Measurements from ENCODE around the gene GAPDH.

Gene GAPDH

GRCh38 chr12:6507102-6507998 is 27.0 kb upstream of the GAPDH start:
- no peak overlapping the region for H3K9ac ChIP-seq (ENCODE audit: low read length)
- H3K36me3 ChIP-seq (ENCODE audit: insufficient read depth, low read length), result peaks cover 21% of the 10 kb centered on the region
- no peak overlapping the region for H3K27ac ChIP-seq (ENCODE audit: low read depth, low read length)
- H3K27me3 ChIP-seq (ENCODE audit: control insufficient read depth in 1 of 2, insufficient read depth in 2 of 2, low read length in 2 of 2), result no peaks in the 10 kb centered on the region
- no peak overlapping the region for H3K4me3 ChIP-seq (ENCODE audit: low read depth in 1 of 2, low read length in 2 of 2)
- no peaks in the 10 kb centered on the region for H3K9me3 ChIP-seq (ENCODE audit: low read length)
- H3K4me1 ChIP-seq (ENCODE audit: insufficient read depth, low read length), result no peaks in the 10 kb centered on the region

GRCh38 chr12:6508087-6508486 is 26.2 kb upstream of the GAPDH start:
- H3K36me3 ChIP-seq (ENCODE audit: insufficient read depth, low read length), result peaks cover 29% of the 10 kb centered on the region
- no peaks in the 10 kb centered on the region for H3K4me1 ChIP-seq (ENCODE audit: insufficient read depth, low read length)
- no peaks in the 10 kb centered on the region for H3K27me3 ChIP-seq (ENCODE audit: control insufficient read depth in 1 of 2, insufficient read depth in 2 of 2, low read length in 2 of 2)

DNA sequence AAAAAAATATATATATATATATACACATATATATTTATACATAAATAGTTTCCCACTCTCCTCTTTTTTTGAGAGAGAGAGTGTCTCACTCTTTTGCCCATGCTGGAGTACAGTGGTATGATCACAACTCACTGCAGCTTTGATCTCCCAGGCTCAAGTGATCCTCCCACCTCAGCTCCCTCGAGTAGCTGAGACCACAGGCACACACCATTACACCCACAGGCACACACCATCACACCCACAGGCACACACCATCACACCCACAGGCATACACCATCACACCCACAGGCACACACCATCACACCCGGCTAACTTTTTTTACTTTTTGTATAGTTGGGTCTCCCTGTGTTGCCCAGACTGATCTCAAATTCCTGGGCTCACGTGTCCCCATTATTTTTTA is 14.1 kb upstream of the GAPDH start:
- no peaks in the 10 kb centered on the region for H3K27me3 ChIP-seq (ENCODE audit: control insufficient read depth in 1 of 2, insufficient read depth in 2 of 2, low read length in 2 of 2)
- H3K9ac ChIP-seq (ENCODE audit: low read length), result no peak overlapping the region
- no peaks in the 10 kb centered on the region for H3K4me1 ChIP-seq (ENCODE audit: insufficient read depth, low read length)
- no peak overlapping the region for H3K27ac ChIP-seq (ENCODE audit: low read depth, low read length)
- H3K9me3 ChIP-seq (ENCODE audit: low read length), result no peaks in the 10 kb centered on the region
- H3K36me3 ChIP-seq (ENCODE audit: insufficient read depth, low read length), result peaks cover 65% of the 10 kb centered on the region
- no peak overlapping the region for H3K4me3 ChIP-seq (ENCODE audit: low read depth in 1 of 2, low read length in 2 of 2)

More at GRCh38 chr12:6508087-6508486, 26.2 kb upstream of the GAPDH start:
- Histone ChIP-seq H3K4me3 (ENCODE audit: low read depth in 1 of 2, low read length in 2 of 2) (no peak overlapping the region), H3K27ac (ENCODE audit: low read depth, low read length) (no peak overlapping the region), H3K9me3 (ENCODE audit: low read length) (no peaks in the 10 kb centered on the region), H3K9ac (ENCODE audit: low read length) (no peak overlapping the region)

DNA sequence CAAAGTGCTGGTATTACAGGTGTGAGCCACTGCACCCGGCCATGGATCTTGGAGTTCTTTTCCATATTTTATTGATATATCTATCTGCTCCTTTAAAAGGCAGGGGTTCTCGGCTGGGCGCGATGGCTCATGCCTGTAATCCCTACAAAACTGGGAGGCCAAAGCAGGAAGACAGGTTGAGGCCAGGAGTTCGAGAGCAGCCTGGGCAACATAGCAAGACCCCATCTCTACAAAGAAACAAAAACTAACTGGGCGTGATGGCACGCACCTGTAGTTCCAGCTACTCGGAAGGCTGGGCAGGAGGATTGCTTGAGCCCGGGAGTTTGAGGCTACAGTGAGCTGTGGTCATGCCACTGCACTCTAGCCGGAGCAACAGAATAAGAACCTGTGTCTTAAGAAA is 12.1 kb upstream of the GAPDH start:
- Histone ChIP-seq H3K27me3 (ENCODE audit: control insufficient read depth in 1 of 2, insufficient read depth in 2 of 2, low read length in 2 of 2) (no peaks in the 10 kb centered on the region), H3K9ac (ENCODE audit: low read length) (no peak overlapping the region), H3K4me1 (ENCODE audit: insufficient read depth, low read length) (no peaks in the 10 kb centered on the region), H3K27ac (ENCODE audit: low read depth, low read length) (no peak overlapping the region), H3K36me3 (ENCODE audit: insufficient read depth, low read length) (peaks cover 71% of the 10 kb centered on the region), H3K9me3 (ENCODE audit: low read length) (no peaks in the 10 kb centered on the region), H3K4me3 (ENCODE audit: low read depth in 1 of 2, low read length in 2 of 2) (no peak overlapping the region)

DNA sequence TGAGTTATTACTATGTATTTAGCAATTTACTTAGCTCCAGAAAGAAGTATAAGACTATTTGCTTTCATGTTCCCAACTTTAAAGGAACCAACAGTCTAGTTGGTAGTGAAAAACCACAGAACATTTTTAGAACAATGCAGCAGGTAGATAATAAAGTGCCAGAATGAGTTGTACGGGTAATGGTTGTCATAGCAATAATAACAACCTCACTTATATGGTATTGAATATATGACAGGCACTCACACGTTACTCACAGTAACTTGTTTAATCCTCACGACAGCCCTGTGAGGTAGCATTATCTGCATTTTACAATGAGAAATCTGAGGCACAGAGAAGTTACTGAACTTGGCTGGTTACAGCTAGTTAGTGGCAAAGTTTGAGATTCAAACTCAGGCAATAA is 10.6 kb upstream of the GAPDH start:
- Histone ChIP-seq H3K9me3 (ENCODE audit: low read length) (no peaks in the 10 kb centered on the region), H3K27ac (ENCODE audit: low read depth, low read length) (no peak overlapping the region), H3K4me1 (ENCODE audit: insufficient read depth, low read length) (no peaks in the 10 kb centered on the region), H3K27me3 (ENCODE audit: control insufficient read depth in 1 of 2, insufficient read depth in 2 of 2, low read length in 2 of 2) (no peaks in the 10 kb centered on the region), H3K36me3 (ENCODE audit: insufficient read depth, low read length) (peaks cover 78% of the 10 kb centered on the region), H3K4me3 (ENCODE audit: low read depth in 1 of 2, low read length in 2 of 2) (no peak overlapping the region), H3K9ac (ENCODE audit: low read length) (no peak overlapping the region)

- no peaks in the 10 kb centered on the region for H3K9me3 ChIP-seq (ENCODE audit: low read length)
- no peaks in the 10 kb centered on the region for H3K4me1 ChIP-seq (ENCODE audit: insufficient read depth, low read length)
- peaks cover 82% of the 10 kb centered on the region for H3K36me3 ChIP-seq (ENCODE audit: insufficient read depth, low read length)
- H3K9ac ChIP-seq (ENCODE audit: low read length), result no peak overlapping the region
- no peak overlapping the region for H3K27ac ChIP-seq (ENCODE audit: low read depth, low read length)
- no peak overlapping the region for H3K4me3 ChIP-seq (ENCODE audit: low read depth in 1 of 2, low read length in 2 of 2)
- H3K27me3 ChIP-seq (ENCODE audit: control insufficient read depth in 1 of 2, insufficient read depth in 2 of 2, low read length in 2 of 2), result no peaks in the 10 kb centered on the region
These were observed 9.7 kb upstream of the GAPDH start for GRCh38 chr12:6524648-6525047.

DNA sequence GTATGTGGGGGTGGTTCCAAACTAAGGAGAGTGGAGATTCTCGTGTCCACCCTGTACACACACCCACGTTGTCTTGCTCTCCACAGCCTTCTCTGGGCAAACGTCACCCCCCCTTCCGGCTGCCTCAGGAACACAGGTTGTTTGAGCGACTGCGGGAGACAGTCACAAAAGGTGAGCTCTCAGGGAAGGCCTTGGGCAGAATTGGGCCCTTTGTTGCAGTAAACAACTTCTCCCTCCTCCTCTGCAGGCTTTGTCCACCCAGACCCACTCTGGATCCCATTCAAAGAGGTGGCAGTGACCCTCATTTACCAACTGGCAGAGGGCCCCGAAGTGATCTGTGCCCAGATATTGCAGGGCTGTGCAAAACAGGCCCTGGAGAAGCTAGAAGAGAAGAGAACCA is 8.1 kb upstream of the GAPDH start:
- no peaks in the 10 kb centered on the region for H3K9me3 ChIP-seq (ENCODE audit: low read length)
- H3K27me3 ChIP-seq (ENCODE audit: control insufficient read depth in 1 of 2, insufficient read depth in 2 of 2, low read length in 2 of 2), result no peaks in the 10 kb centered on the region
- H3K4me1 ChIP-seq (ENCODE audit: insufficient read depth, low read length), result no peaks in the 10 kb centered on the region
- H3K4me3 ChIP-seq (ENCODE audit: low read depth in 1 of 2, low read length in 2 of 2), result no peak overlapping the region
- H3K36me3 ChIP-seq (ENCODE audit: insufficient read depth, low read length), result peaks cover 92% of the 10 kb centered on the region
- no peak overlapping the region for H3K27ac ChIP-seq (ENCODE audit: low read depth, low read length)
- no peak overlapping the region for H3K9ac ChIP-seq (ENCODE audit: low read length)

GRCh38 chr12:6526766-6527525 is 7.4 kb upstream of the GAPDH start:
- H3K27me3 ChIP-seq (ENCODE audit: control insufficient read depth in 1 of 2, insufficient read depth in 2 of 2, low read length in 2 of 2), result no peaks in the 10 kb centered on the region
- peaks cover 2% of the 10 kb centered on the region for H3K4me1 ChIP-seq (ENCODE audit: insufficient read depth, low read length)
- H3K9me3 ChIP-seq (ENCODE audit: low read length), result no peaks in the 10 kb centered on the region
- no peak overlapping the region for H3K4me3 ChIP-seq (ENCODE audit: low read depth in 1 of 2, low read length in 2 of 2)
- no peak overlapping the region for H3K27ac ChIP-seq (ENCODE audit: low read depth, low read length)
- H3K36me3 ChIP-seq (ENCODE audit: insufficient read depth, low read length), result peaks cover 85% of the 10 kb centered on the region
- no peak overlapping the region for H3K9ac ChIP-seq (ENCODE audit: low read length)

DNA sequence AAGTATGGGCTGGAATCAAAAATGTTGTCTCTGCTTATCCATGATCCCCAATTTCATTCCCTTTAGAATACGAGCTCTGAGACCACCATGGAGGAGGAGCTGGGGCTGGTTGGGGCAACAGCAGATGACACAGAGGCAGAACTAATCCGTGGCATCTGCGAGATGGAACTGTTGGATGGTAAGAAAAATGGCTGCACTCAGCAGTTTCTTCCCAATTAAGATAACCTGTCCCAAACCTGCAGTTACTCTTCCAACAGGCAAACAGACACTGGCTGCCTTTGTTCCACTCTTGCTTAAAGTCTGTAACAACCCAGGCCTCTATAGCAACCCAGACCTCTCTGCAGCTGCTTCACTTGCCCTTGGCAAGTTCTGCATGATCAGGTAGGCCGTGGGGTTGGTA is 6.6 kb upstream of the GAPDH start:
- Histone ChIP-seq H3K36me3 (ENCODE audit: insufficient read depth, low read length) (peaks cover 77% of the 10 kb centered on the region), H3K4me1 (ENCODE audit: insufficient read depth, low read length) (peaks cover 10% of the 10 kb centered on the region), H3K27me3 (ENCODE audit: control insufficient read depth in 1 of 2, insufficient read depth in 2 of 2, low read length in 2 of 2) (no peaks in the 10 kb centered on the region), H3K9ac (ENCODE audit: low read length) (no peak overlapping the region), H3K9me3 (ENCODE audit: low read length) (no peaks in the 10 kb centered on the region), H3K4me3 (ENCODE audit: low read depth in 1 of 2, low read length in 2 of 2) (no peak overlapping the region), H3K27ac (ENCODE audit: low read depth, low read length) (no peak overlapping the region)

DNA sequence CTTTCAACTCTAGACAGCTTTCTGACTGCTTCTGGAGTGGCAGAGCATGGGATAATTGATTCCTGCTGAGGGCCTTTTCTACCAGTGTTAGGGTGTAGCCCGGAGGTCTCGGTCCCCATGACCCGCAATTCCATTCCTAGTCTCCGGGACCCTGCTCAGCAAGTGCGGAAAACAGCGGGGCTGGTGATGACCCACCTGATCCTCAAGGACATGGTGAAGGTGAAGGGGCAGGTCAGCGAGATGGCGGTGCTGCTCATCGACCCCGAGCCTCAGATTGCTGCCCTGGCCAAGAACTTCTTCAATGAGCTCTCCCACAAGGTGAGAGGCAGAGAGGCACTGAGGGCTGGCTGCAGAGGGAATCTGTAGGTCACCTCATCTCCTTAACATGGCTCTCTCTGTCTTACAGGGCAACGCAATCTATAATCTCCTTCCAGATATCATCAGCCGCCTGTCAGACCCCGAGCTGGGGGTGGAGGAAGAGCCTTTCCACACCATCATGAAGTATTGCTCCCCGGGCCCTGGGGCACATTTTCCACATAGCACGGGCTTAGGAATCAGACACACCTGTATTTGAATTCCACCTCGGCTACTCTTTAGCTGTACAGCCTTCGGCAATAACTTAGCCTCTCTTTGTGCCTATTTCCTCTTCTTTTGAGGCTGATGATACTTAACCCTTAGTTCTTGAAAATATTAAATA is 5.6 kb upstream of the GAPDH start:
- Histone ChIP-seq H3K4me3 (ENCODE audit: low read depth in 1 of 2, low read length in 2 of 2) (no peak overlapping the region), H3K9me3 (ENCODE audit: low read length) (no peaks in the 10 kb centered on the region), H3K27ac (ENCODE audit: low read depth, low read length) (no peak overlapping the region), H3K9ac (ENCODE audit: low read length) (no peak overlapping the region), H3K36me3 (ENCODE audit: insufficient read depth, low read length) (peaks cover 70% of the 10 kb centered on the region), H3K4me1 (ENCODE audit: insufficient read depth, low read length) (peaks cover 14% of the 10 kb centered on the region), H3K27me3 (ENCODE audit: control insufficient read depth in 1 of 2, insufficient read depth in 2 of 2, low read length in 2 of 2) (no peaks in the 10 kb centered on the region)

DNA sequence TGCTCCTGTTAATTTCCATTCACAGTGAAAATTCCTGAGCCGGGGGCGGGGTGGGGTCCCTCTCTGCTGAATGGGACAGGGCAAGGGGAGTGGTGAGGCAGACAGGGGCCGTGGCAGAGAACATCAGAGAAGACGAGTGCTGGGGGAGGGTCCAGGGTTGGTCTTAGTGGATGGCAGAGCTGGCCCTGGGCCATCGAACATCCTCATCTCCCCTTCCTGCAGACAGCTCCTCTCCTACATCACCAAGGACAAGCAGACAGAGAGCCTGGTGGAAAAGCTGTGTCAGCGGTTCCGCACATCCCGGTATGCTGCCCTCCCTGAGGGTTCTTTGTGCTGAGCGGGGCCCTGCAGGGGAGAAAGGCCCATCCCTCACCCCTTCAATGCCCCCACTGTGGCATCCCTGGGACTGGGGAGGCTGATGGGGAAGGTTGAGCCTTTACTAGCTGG is 5.0 kb upstream of the GAPDH start:
- Histone ChIP-seq H3K36me3 (ENCODE audit: insufficient read depth, low read length) (peaks cover 65% of the 10 kb centered on the region), H3K27ac (ENCODE audit: low read depth, low read length) (no peak overlapping the region), H3K9me3 (ENCODE audit: low read length) (no peaks in the 10 kb centered on the region), H3K9ac (ENCODE audit: low read length) (no peak overlapping the region), H3K4me1 (ENCODE audit: insufficient read depth, low read length) (peaks cover 14% of the 10 kb centered on the region), H3K4me3 (ENCODE audit: low read depth in 1 of 2, low read length in 2 of 2) (no peak overlapping the region), H3K27me3 (ENCODE audit: control insufficient read depth in 1 of 2, insufficient read depth in 2 of 2, low read length in 2 of 2) (no peaks in the 10 kb centered on the region)

Measured in muscle layer of colon (tissue), 2 donors.